Calu3 (cell line): ENCODE measurements around the gene FAM180B. TPM values are rescaled to one million over a fixed set of nuclear protein-coding genes. Genes with fewer than 3 reads are reported as not detected.
"Not testable (repeated sequence)": the region's sequence is repeated elsewhere in the genome, so short reads cannot be mapped to it uniquely, and the experiment has no call there.

Experiments
- BruUV-seq: library from RNA; stranded (reverse); fragments of 400-500 nt; replicated peaks from 2 replicates; lab custom pipeline; 2021; lab: Mats Ljungman, UMichigan
- CTCF ChIA-PET: fragments of 300-600 bp; sonication (Branson Sonifier 250); formaldehyde crosslinking; loops from one replicate; lab custom pipeline; 2022; ENCODE audit warnings: antibody characterized with exemption; lab: Charles Lee
- DNase-seq: peaks from one replicate; pipeline ENCODE4 v3.0.0; 2022
- H3K27ac Mint-ChIP-seq: one replicate; pipeline ENCODE4 v1.8.0; 2022; ENCODE audit warnings: mixed read lengths; ENCODE audit not compliant: unreplicated experiment
- H3K27me3 Mint-ChIP-seq: one replicate; pipeline ENCODE4 v1.8.0; 2022; ENCODE audit warnings: mixed read lengths; ENCODE audit not compliant: unreplicated experiment
- H3K36me3 Mint-ChIP-seq: one replicate; pipeline ENCODE4 v1.8.0; 2022; ENCODE audit warnings: mild to moderate bottlenecking, moderate library complexity, mixed read lengths; ENCODE audit not compliant: insufficient read depth, unreplicated experiment
- H3K4me1 Mint-ChIP-seq: one replicate; pipeline ENCODE4 v1.8.0; 2022; ENCODE audit warnings: mild to moderate bottlenecking, low read depth, mixed read lengths; ENCODE audit not compliant: unreplicated experiment
- H3K4me3 Mint-ChIP-seq: one replicate; pipeline ENCODE4 v1.8.0; 2022; ENCODE audit warnings: mild to moderate bottlenecking, low read depth, moderate library complexity, mixed read lengths; ENCODE audit not compliant: unreplicated experiment
- H3K9me3 Mint-ChIP-seq: one replicate; pipeline ENCODE4 v1.8.0; 2022; ENCODE audit warnings: low read depth, mixed read lengths; ENCODE audit not compliant: unreplicated experiment
- CTCF ChIP-seq: fragments of 200-600 bp; IDR thresholded peaks from one replicate; pipeline ENCODE4 v1.8.0; 2022; ENCODE audit warnings: antibody characterized with exemption; ENCODE audit not compliant: unreplicated experiment
- intact Hi-C: fragments of 100-400 bp; cut with micrococcal nuclease; formaldehyde crosslinking; loops from one replicate; pipeline ENCODE4 v1.10.0; 2022; ENCODE audit not compliant: unreplicated experiment
- total RNA-seq: library from RNA; stranded (reverse); gene quantifications from 2 replicates; pipeline ENCODE4 v1.2.3, GENCODE V29; 2022

Gene FAM180B
- total RNA-seq, 1 experiment from 2014 or later, result not detected

GRCh38 chr11:47551086-47551485, 35.4 kb upstream of the FAM180B start:
- H3K4me3 Mint-ChIP-seq, result peak overlapping the region; percentile 90
- no peaks in the 10 kb centered on the region for H3K9me3 Mint-ChIP-seq
- peaks cover 22% of the 10 kb centered on the region for H3K4me1 Mint-ChIP-seq
- DNase-seq, result no peak
- TF ChIP-seq CTCF, result peak; percentile 19
- peak overlapping the region; percentile 70 for H3K27ac Mint-ChIP-seq
- peaks cover 54% of the 10 kb centered on the region for H3K36me3 Mint-ChIP-seq
- intact Hi-C loops, result loop anchor here (5.0 kb wide), 1 partner anchor 44 kb away; no protein-coding TSS in a partner anchor
- CTCF ChIA-PET, result interaction anchor here (1.7 kb wide), 1 partner anchor 42 kb away, joined by 5 read pairs; no protein-coding TSS in a partner anchor
- BruUV-seq, result no TSS peak
- H3K27me3 Mint-ChIP-seq, result no peaks in the 10 kb centered on the region

- peak; percentile 35 for DNase-seq
- BruUV-seq, result no TSS peak
- no peak for TF ChIP-seq CTCF
- no peaks in the 10 kb centered on the region for H3K9me3 Mint-ChIP-seq
- H3K27ac Mint-ChIP-seq, result peak overlapping the region; percentile 85
- intact Hi-C loops, result loop anchor here (5.0 kb wide), 1 partner anchor 45 kb away; no protein-coding TSS in a partner anchor
- peak overlapping the region; percentile 90 for H3K4me3 Mint-ChIP-seq
- no peaks in the 10 kb centered on the region for H3K27me3 Mint-ChIP-seq
- CTCF ChIA-PET, result interaction anchor here (0.6 to 1.7 kb wide), 7 partner anchors 14 to 90 kb away, joined by 3 to 7 read pairs (median 4); no protein-coding TSS in a partner anchor
- H3K36me3 Mint-ChIP-seq, result peaks cover 46% of the 10 kb centered on the region
- peaks cover 17% of the 10 kb centered on the region for H3K4me1 Mint-ChIP-seq
Observed at GRCh38 chr11:47552056-47552565, 34.4 kb upstream of the FAM180B start.

GRCh38 chr11:47552566-47553405, 33.7 kb upstream of the FAM180B start, which contains the start of gene CELF1:
TSS of gene CELF1 (minus strand) at chr11:47553132. CDS start at chr11:47499523, 53,609 bp downstream.
- Mint-ChIP-seq H3K9me3 (no peaks in the 10 kb centered on the region), H3K36me3 (peaks cover 40% of the 10 kb centered on the region), H3K27me3 (no peaks in the 10 kb centered on the region), H3K27ac (peak within 1 kb of the TSS; percentile 85), H3K4me3 (peak within 1 kb of the TSS; percentile 90), H3K4me1 (peaks cover 14% of the 10 kb centered on the region)
- peak; percentile 82 for TF ChIP-seq CTCF
- DNase-seq, result peak; percentile 94
- intact Hi-C loops, result loop anchor here (5.0 kb wide), 1 partner anchor 45 kb away; no protein-coding TSS in a partner anchor
- CTCF ChIA-PET, result interaction anchor here (0.6 to 1.7 kb wide), 9 partner anchors 12 to 736 kb away, joined by 3 to 7 read pairs (median 4); partner anchors contain the start of gene PTPMT1
- BruUV-seq, result no TSS peak

GRCh38 chr11:47553406-47553743, 33.1 kb upstream of the FAM180B start:
- CTCF ChIA-PET, result interaction anchor here (0.6 to 1.1 kb wide), 4 partner anchors 11 to 736 kb away, joined by 3 to 4 read pairs (median 4); partner anchors contain the start of gene PTPMT1
- DNase-seq, result no peak
- Mint-ChIP-seq H3K4me1 (peaks cover 14% of the 10 kb centered on the region), H3K27ac (peak overlapping the region; percentile 53), H3K36me3 (peaks cover 37% of the 10 kb centered on the region), H3K9me3 (no peaks in the 10 kb centered on the region), H3K4me3 (peak overlapping the region; percentile 90), H3K27me3 (no peaks in the 10 kb centered on the region)
- TF ChIP-seq CTCF, result no peak
- BruUV-seq, result no TSS peak
- intact Hi-C loops, result loop anchor here (5.0 kb wide), 1 partner anchor 46 kb away; no protein-coding TSS in a partner anchor

- H3K4me1 Mint-ChIP-seq, H3K4me3 Mint-ChIP-seq, H3K27ac Mint-ChIP-seq, intact Hi-C loops, BruUV-seq, H3K9me3 Mint-ChIP-seq, DNase-seq, H3K27me3 Mint-ChIP-seq: not testable (repeated sequence)
- peaks cover 15% of the 10 kb centered on the region for H3K36me3 Mint-ChIP-seq
- CTCF ChIA-PET, result interaction anchor here (0.7 kb wide), 1 partner anchor 1675 kb away, joined by 3 read pairs; no protein-coding TSS in a partner anchor
Observed at GRCh38 chr11:47557004-47557403, 29.5 kb upstream of the FAM180B start.
